IMR-90 (cell line): Measurements from ENCODE around the gene ATM. TPM values are rescaled to one million over a fixed set of nuclear protein-coding genes. Genes with fewer than 3 reads are reported as not detected.
"Not testable (repeated sequence)": the region's sequence is repeated elsewhere in the genome, so short reads cannot be mapped to it uniquely, and the experiment has no call there.

ENCODE experiments used
- ATAC-seq: fragments of 200-7000 bp; cut with Tn5 transposase; 2 replicates; pipeline ENCODE4 v1.9.1; 2020; ENCODE audit warnings: low read depth, mild to moderate bottlenecking, moderate library complexity
- BruUV-seq: library from RNA; stranded (reverse); fragments of 400-500 nt; replicated peaks from 2 replicates; lab custom pipeline; 2021; lab: Mats Ljungman, UMichigan
- CTCF ChIA-PET: fragments of 300-600 bp; formaldehyde crosslinking; extraction: SDS; loops from one replicate; lab custom pipeline; 2021; ENCODE audit warnings: antibody characterized with exemption; lab: Yijun Ruan, JAX
- POLR2A ChIA-PET: fragments of 300-600 bp; sonication (Branson Sonifier 250); formaldehyde crosslinking; loops from one replicate; lab custom pipeline; 2022; ENCODE audit warnings: antibody characterized with exemption; ENCODE audit not compliant: unreplicated experiment; lab: Charles Lee
- DNase-seq: peaks from one replicate; pipeline ENCODE4 v3.0.0; 2013
- H2AFZ ChIP-seq: replicated peaks from 2 replicates; pipeline ENCODE3; 2013; ENCODE audit warnings: low read length, mild to moderate bottlenecking; ENCODE audit not compliant: poor library complexity
- H2AK5ac ChIP-seq: 2 replicates; pipeline ENCODE4 v1.6.1; 2013; ENCODE audit warnings: low read depth, low read length, inconsistent platforms
- H2AK9ac ChIP-seq: replicated peaks from 2 replicates; pipeline ENCODE3; 2013; ENCODE audit warnings: mild to moderate bottlenecking, low read depth, low read length, moderate library complexity; ENCODE audit not compliant: poor library complexity
- H2BK120ac ChIP-seq: 2 replicates; pipeline ENCODE4 v1.6.1; 2013; ENCODE audit warnings: low read depth, low read length, inconsistent platforms
- H2BK15ac ChIP-seq: 3 replicates; pipeline ENCODE4 v1.6.1; 2013; ENCODE audit warnings: low read depth, low read length, inconsistent platforms
- H2BK20ac ChIP-seq: 2 replicates; pipeline ENCODE4 v1.6.1; 2013; ENCODE audit warnings: low read depth, mild to moderate bottlenecking, inconsistent platforms, low read length, moderate library complexity
- H2BK5ac ChIP-seq: 2 replicates; pipeline ENCODE4 v1.6.1; 2013; ENCODE audit warnings: mild to moderate bottlenecking, low read depth, low read length, inconsistent platforms; ENCODE audit not compliant: poor library complexity, severe bottlenecking
- H3K14ac ChIP-seq: replicated peaks from 2 replicates; pipeline ENCODE4 v1.6.1; 2013; ENCODE audit warnings: low read depth, low read length, inconsistent platforms
- H3K18ac ChIP-seq: 2 replicates; pipeline ENCODE4 v1.6.1; 2013; ENCODE audit warnings: low read depth, low read length, control low read depth
- H3K23ac ChIP-seq: 2 replicates; pipeline ENCODE4 v1.6.1; 2013; ENCODE audit warnings: low read depth, low read length, inconsistent platforms
- H3K27ac ChIP-seq: 2 replicates; pipeline ENCODE4 v1.5.1; 2013; ENCODE audit warnings: mild to moderate bottlenecking, control low read depth, low read length; ENCODE audit not compliant: insufficient read depth
- H3K27me3 ChIP-seq: 2 replicates; pipeline ENCODE4 v1.6.1; 2013; ENCODE audit warnings: low read length; ENCODE audit not compliant: control insufficient read depth, insufficient read depth
- H3K36me3 ChIP-seq: 2 replicates; pipeline ENCODE4 v1.6.1; 2013; ENCODE audit warnings: low read length, mixed read lengths; ENCODE audit not compliant: control insufficient read depth, insufficient read depth
- H3K4ac ChIP-seq: 2 replicates; pipeline ENCODE4 v1.6.1; 2013; ENCODE audit warnings: low read depth, low read length, inconsistent platforms
- H3K4me1 ChIP-seq: 2 replicates; pipeline ENCODE4 v1.6.1; 2013; ENCODE audit warnings: low read length, mixed read lengths; ENCODE audit not compliant: control insufficient read depth, insufficient read depth
- H3K4me2 ChIP-seq: 2 replicates; pipeline ENCODE4 v1.6.1; 2013; ENCODE audit warnings: low read depth, mild to moderate bottlenecking, control low read depth, low read length, moderate library complexity
- H3K4me3 ChIP-seq: 2 replicates; pipeline ENCODE4 v1.5.1; 2013; ENCODE audit warnings: low read depth, mild to moderate bottlenecking, control low read depth, low read length, moderate library complexity; ENCODE audit not compliant: insufficient read depth
- H3K56ac ChIP-seq: 2 replicates; pipeline ENCODE4 v1.6.1; 2013; ENCODE audit warnings: low read length, inconsistent platforms; ENCODE audit not compliant: insufficient read depth; ENCODE audit errors: extremely low read depth
- H3K79me1 ChIP-seq, 2 experiments: 2 replicates each; pipeline ENCODE4 v1.6.1; 2013; ENCODE audit warnings: low read length in 2 of 2, inconsistent platforms in 1 of 2, low read depth in 1 of 2
- H3K9ac ChIP-seq: 2 replicates; pipeline ENCODE4 v1.6.1; 2013; ENCODE audit warnings: low read depth, low read length, control low read depth
- H3K9me1 ChIP-seq: 2 replicates; pipeline ENCODE4 v1.6.1; 2013; ENCODE audit warnings: low read length, inconsistent platforms; ENCODE audit not compliant: insufficient read depth
- H3K9me3 ChIP-seq: 2 replicates; pipeline ENCODE4 v1.6.1; 2013; ENCODE audit warnings: low read length; ENCODE audit not compliant: control insufficient read depth, insufficient read depth
- H4K20me1 ChIP-seq: 2 replicates; pipeline ENCODE4 v1.6.1; 2013; ENCODE audit warnings: low read length, inconsistent platforms; ENCODE audit not compliant: insufficient read depth
- H4K5ac ChIP-seq: 2 replicates; pipeline ENCODE4 v1.6.1; 2013; ENCODE audit warnings: mild to moderate bottlenecking, low read depth, low read length, control low read depth
- H4K8ac ChIP-seq, 2 experiments: 2 replicates each; pipeline ENCODE4 v1.6.1; 2013; ENCODE audit warnings: low read depth in 2 of 2, low read length in 2 of 2, control low read depth in 1 of 2, inconsistent platforms in 1 of 2
- H4K91ac ChIP-seq: 2 replicates; pipeline ENCODE4 v1.6.1; 2013; ENCODE audit warnings: low read depth, low read length, inconsistent platforms; ENCODE audit not compliant: insufficient read depth
- WGBS, 2 experiments: methylation state at CpG; one replicate each; pipeline versions ENCODE4 v1.1.5 to v1.1.7; 2013; ENCODE audit warnings: missing lambda C conversion rate in 2 of 2; ENCODE audit not compliant: insufficient read length in 1 of 2; ENCODE audit errors: extremely low coverage in 2 of 2; 5-methylcytosine and 5-hydroxymethylcytosine counted together
- dilution Hi-C: fragments of 300-500 bp; cut with HindIII; formaldehyde crosslinking; loops from one replicate; pipeline ENCODE4 v1.14.3; 2018; ENCODE audit warnings: low sequenced_read_pairs; ENCODE audit not compliant: unreplicated experiment
- in situ Hi-C: fragments of 300-500 bp; cut with MboI; formaldehyde crosslinking; loops from 3 replicates; pipeline ENCODE4 v1.14.3; 2019; ENCODE audit warnings: low sequenced_read_pairs, inconsistent platforms, mixed read lengths
- intact Hi-C: fragments of 100-400 bp; cut with micrococcal nuclease; formaldehyde crosslinking; loops from 2 replicates; pipeline ENCODE4 v1.10.0; 2022
- polyA plus RNA-seq, 3 experiments: library from polyadenylated mRNA; depleted of rRNA; stranded (reverse); fragments of >200 nt; gene quantifications; 2 replicates each; pipeline ENCODE4 v1.2.3, GENCODE V29; 2012; ENCODE audit warnings: low replicate concordance in 1 of 3
- total RNA-seq: library from RNA; depleted of rRNA; stranded (reverse); fragments of >200 nt; gene quantifications from 2 replicates; pipeline ENCODE4 v1.2.3, GENCODE V29; 2012

Gene ATM
- total and polyA plus RNA-seq, 2 of the 4 experiments (the other 2 are of a cell fraction): 18.1 to 30.6 TPM

DNA sequence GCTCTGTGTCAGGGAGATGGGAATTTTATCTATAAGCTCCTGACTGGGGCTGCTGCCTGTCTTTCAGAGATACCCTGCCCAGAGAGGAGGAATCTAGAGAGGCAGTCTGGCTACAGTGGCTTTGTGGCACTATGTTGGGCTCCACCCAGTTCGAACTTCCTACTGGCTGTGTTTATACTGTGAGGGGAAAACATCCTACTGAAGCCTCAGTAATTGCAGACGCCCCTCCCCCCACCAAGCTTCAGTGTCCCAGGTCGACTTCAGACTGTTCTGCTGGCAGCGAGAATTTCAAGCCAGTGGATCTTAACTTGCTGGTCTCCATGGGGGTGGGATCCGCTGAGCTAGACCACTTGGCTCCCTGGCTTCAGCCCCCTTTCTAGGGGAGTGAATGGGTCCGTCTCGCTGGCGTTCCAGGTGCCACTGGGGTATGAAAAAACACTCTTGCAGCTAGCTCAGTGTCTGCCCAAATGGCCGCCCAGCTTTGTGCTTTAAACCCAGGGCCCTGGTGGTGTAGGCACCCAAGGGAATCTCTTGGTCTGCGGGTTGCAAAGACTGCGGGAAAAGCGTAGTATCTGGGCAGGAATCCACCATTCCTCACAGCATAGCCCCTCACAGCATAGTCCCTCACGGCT, 54.2 kb downstream of the ATM start:
- H4K5ac ChIP-seq, H3K14ac ChIP-seq, H2BK15ac ChIP-seq, dilution Hi-C loops, H4K20me1 ChIP-seq, H3K4me3 ChIP-seq, in situ Hi-C loops, H3K27ac ChIP-seq, H2BK120ac ChIP-seq, H3K9ac ChIP-seq, POLR2A ChIA-PET, H3K23ac ChIP-seq, H3K4me1 ChIP-seq, H3K27me3 ChIP-seq, H2AK5ac ChIP-seq, H3K9me1 ChIP-seq, H3K9me3 ChIP-seq, DNase-seq, H2BK5ac ChIP-seq, H3K56ac ChIP-seq, H2AK9ac ChIP-seq, ATAC-seq, H2BK20ac ChIP-seq, H3K18ac ChIP-seq, H4K91ac ChIP-seq, intact Hi-C loops, BruUV-seq, H3K4ac ChIP-seq, H2AFZ ChIP-seq, H3K4me2 ChIP-seq, H3K79me1 ChIP-seq, H4K8ac ChIP-seq: not testable (repeated sequence)
- H3K36me3 ChIP-seq: peaks cover 17% of the 10 kb centered on the region
- WGBS, 2 experiments: no CpG with 5 or more reads among the region's 13 CpGs
- CTCF ChIA-PET: interaction anchor here (0.6 kb wide), 1 partner anchor 47 kb away, joined by 3 read pairs; no protein-coding TSS in a partner anchor
